HG02943 (cell line): Measurements from ENCODE around the gene MCIDAS.
A peak's percentile ranks its signal among the peaks of the same experiment; 100 is the strongest.

Experiments used
- ATAC-seq: cut with Tn5 transposase; IDR thresholded peaks from one replicate; pipeline ENCODE4 v1.9.1; 2021; ENCODE audit warnings: mild to moderate bottlenecking, low read depth, moderate library complexity; ENCODE audit not compliant: unreplicated experiment

Gene MCIDAS

GRCh38 chr5:55222985-55223811, 3.9 kb downstream of the MCIDAS start:
- no peak for ATAC-seq

DNA sequence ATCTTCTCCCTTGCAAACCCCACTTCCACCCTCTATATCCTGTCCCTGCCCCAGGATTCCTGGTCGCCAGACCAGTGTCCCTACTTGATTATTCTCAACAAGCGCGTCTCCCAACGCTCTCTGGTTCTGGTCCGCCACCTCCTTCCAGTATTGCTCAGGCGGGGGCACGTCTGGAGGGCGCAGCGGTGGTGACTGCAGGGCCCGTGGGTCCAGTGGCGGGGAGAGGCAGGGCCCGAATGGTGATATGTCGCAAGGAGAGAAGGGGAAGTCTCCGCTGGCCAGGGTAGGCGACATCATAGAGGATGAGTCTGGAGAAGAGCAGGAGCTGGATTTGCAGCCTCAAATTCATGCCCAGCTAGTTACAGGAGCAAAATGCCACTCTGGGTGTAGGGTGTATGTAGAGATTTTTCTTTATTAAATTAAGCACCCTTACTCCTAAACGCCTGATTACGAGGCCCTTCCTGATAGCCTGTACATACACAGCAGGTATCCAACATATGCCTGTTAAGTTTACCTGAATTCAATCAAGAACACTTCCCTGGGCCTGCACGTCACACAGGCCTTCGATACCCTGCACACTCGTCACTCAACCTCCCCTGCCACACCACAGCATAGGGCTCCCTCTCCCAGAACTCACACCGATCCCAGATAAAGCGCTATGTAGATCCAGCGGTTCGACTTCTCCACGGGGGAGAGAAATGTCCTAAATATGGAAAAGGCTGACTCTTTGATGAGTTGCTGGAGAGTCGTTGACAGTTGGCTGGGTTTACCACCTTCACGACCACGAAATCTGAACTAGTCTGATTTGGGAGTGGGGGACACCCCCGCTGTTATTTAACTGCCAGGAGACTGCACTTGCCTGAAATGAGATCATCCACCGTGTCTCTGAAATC, 4.8 kb downstream of the MCIDAS start:
- ATAC-seq: no peak

DNA sequence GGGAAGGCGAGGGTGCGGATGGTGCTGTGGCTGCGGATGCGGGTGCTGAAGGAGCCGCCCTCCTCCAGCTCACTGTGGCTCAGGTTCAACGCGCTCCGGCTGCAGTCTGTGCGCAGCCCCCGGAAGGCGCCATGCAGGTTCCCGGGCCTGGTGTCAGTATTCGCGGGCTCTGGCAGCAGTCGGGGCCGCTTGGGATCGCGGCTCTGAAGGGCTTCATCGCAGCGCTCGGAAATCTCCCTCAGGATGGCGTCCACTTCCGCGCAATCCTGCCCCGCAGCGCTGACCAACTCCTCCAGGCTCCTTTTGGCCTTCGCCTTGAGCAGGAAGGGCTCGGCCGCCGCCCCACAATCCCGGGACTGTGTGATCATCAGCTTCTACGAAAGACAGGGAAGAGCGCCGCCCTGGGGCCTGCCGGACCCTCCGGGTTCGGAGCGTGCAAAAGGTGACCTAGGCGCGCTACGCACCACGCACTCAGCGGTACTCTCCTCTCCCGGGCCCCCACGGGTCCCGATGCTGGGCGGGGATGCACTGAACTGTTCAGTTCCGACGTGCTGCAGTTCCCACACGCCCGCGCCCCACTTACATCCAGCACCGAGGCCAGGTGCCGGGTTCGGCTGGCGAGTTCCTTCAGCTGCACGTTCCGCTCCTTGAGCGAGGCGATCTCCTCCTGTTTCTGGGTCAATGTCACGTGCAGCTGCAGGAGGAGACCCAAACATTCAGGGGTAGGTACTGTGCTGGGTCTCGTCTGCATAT, 6.5 kb downstream of the MCIDAS start:
- no peak for ATAC-seq

DNA sequence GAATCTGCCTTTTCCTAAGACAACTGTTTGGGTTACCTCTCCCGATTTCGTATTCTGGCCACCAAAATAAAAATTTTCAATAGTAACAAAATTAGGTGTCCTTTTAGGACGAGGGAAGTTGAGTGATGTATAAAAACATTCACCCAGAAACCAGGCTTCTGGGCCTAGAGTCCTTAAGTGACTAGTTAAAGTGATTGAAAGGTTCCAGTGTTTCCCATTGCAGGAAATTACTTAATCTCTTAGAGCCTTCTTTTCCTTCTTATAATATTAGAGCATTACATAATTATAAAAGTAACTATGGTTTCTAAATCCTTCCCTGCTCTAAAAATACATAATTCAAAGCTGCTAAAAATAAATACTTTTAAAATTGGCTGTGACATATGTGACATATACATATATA, 7.3 kb downstream of the MCIDAS start:
- no peak for ATAC-seq

GRCh38 chr5:55218967-55219366, 8.1 kb downstream of the MCIDAS start:
- no peak for ATAC-seq

GRCh38 chr5:55211184-55211874, 15.8 kb downstream of the MCIDAS start:
- no peak for ATAC-seq

DNA sequence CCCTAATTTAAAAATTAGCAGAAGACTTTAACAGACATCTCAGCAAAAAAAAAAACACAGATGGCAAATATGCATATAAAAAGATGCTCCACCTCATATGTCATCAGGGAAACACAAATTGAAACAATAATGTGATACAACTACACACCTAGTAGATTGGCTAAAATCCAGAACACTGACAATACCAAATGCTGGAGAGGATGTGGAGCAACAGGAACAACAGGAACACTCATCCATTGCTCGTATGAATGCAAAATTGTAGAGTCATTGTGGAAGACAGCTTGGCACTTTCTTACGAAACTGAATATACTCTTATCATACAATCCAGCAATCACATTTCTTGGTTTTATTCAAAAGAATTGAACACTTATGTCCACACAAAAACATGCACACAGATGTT, 22.1 kb downstream of the MCIDAS start:
- ATAC-seq: no peak

- ATAC-seq: no peak
Observed at GRCh38 chr5:55191165-55191564, 36.0 kb downstream of the MCIDAS start.

DNA sequence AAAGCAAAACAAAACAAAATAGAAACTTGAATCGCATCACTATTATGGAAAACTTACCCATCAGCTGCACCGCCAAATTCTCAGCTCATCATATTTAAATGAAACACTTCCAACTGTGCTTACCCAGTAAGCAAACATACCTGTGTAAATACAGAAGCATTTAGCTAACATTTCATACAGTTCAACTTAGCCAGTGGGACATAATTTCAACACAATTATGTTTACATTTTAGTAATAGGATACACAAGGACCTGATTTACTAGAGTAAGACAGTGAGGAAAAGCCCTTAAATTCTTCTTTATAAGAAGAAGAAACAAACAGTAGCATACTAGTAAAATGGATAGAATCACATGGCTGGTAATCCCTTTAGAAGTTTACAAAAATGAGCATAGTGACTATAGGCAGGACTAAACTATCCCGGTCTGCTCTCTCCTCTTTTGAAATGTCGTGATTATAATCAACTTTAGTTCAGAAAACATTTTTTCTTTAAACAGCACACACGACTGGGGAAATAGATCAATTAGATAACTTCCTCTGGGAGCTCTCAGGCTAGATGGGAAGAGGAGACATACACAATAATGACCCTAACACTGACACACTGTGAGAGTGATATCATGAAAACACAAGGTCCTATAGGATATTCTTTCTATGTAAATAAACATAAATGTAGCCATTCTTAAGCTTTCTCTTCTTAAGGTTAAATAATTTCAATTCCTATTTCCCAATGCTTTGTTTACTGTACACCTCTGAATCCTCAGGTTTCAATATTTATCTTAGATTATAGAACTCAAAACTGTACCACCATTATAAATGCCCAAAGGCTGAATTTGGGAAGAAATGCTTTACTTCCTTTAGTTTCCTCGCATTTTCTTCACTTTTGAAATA, 38.2 kb downstream of the MCIDAS start:
- no peak for ATAC-seq

DNA sequence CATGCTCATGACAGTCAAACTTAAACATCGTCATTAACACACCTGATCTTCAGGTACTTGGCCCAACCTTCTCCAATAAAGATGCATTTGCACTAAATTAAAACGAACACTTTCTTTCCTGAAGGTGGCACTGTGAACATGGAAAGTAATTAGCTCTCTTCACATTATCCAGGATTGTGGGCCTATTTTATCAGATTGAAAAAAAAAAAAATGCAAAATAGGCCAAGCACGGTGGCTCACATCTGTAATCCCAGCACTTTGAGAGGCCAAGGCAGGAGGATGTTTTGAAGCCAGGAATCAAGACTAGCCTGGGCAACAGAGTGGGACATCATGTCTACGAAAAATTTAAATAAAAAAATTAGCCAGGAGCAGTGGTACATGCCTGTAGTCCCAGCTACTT, 39.7 kb downstream of the MCIDAS start:
- no peak for ATAC-seq

GRCh38 chr5:55180016-55180415, 47.1 kb downstream of the MCIDAS start:
- no peak for ATAC-seq

DNA sequence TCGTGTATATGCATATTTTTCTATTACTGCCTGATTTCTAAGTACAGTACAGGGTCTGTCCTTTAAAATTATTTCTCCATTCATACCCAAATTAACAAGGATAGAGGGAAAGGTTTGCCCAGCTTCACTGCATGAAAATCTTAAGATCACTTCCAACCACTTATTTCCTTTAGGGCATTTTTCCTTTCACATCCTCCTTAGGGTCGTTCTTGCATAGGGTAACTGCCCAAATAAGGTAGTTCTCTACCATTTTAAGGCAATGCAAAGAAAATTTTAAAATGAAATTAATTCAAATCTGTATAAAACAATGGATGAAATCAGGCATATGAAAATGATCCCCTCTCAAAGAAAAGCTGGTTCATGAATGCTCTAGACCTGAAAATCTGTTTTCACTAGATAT, 50.0 kb downstream of the MCIDAS start:
- ATAC-seq: no peak

DNA sequence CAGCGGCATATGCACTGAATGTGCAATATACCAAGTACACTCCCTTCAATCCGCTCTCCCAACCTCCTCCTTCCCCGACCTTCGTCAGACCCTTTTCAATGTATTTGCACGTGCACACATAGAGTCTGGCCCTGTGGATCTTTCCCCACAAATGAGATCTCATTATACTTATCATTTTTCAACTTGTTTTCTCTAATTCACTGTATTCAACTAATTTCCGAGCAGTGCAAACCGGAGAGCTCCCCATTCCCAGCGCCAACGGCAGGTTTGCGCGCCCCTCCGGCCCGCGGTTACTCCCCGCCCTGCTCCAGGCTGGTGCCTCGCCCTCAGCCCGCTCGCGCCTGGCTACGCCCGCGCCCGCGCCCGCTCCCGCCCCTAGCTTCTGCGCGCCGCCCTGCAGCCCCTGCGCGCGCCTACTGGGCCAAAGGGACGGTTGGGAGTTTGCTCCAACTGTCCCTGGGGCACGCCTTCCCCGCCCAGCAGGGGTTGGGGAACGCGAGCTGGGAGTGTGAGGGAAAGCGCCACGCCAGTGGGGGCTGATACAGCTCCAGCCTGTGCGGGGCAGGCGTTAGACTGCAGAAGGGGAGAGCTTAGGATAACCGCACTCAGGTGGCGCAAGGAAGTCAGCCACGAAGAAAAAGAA, 50.8 kb downstream of the MCIDAS start:
- no peak for ATAC-seq

DNA sequence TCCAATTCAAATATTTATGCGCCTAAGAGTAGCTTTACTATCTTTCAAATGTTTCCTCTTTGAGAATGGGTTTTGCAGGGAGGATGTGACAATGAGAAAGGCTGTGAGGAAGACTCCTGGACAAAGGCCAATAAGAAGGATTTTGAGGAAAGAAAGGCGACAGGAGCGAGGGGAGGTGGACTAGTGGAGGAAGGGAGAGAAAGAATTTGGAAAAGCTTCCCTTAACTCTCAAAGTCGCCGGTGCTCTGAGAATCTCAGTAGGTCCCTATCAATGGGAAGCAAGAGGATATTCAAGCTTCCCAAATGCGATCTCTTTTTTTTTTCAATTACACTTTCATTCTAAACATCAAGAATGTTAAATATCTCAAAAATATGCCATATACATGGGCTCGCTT, 51.3 kb downstream of the MCIDAS start:
- ATAC-seq: no peak

- peak; percentile 12 for ATAC-seq
Observed at GRCh38 chr5:55173687-55174230, 53.4 kb downstream of the MCIDAS start.

- ATAC-seq: peak; percentile 74
Observed at GRCh38 chr5:55172937-55173686, 54.0 kb downstream of the MCIDAS start, which contains the start of gene CDC20B. Gene CDC20B (minus strand): TSS chr5:55173177. CDS start chr5:55173000, 177 bp downstream.

DNA sequence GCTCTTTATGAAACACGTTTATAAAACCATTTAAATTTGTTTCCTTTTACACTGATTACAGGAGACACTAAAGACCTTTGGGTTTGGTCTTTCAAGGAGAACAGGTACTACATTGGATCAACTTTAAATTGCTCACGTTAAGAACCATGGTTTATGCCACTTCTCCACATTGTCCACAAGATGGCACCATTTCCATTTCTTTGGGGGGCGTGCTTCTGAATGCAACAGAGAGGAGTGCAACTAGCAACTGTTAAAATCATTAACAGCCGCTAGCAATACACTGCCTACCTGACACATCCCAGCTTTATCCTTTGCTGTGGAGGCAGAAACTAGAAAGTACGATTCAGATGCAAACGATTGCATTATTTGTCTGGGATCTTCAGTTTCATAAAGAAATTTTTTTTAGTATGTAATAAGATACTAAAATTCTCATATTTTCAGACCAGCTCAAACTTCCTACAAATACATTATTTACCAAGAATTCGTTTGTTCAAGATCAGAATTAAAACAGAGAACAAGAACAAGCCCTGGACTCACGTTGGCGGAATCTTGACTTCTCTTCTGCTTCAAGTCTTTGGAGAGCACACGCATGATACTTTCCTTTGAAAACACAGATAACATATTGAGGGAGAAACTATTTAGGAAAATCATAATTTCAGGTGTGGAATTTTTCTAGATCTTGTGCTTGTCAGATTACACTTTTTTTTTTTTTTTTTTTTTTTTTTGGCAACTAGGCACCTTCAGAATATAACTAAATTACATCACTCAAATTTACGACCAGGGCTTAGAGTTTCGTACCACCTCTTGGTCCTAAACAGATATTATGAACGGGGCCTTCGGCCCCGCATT, 54.8 kb downstream of the MCIDAS start:
- peak; percentile 74 for ATAC-seq
